IMR-90 (cell line): ENCODE measurements around the gene FAM171A1. TPM values are rescaled to one million over a fixed set of nuclear protein-coding genes. Genes with fewer than 3 reads are reported as not detected.

Experiments used
- ATAC-seq: fragments of 200-7000 bp; cut with Tn5 transposase; 2 replicates; pipeline ENCODE4 v1.9.1; 2020; ENCODE audit warnings: low read depth, mild to moderate bottlenecking, moderate library complexity
- BruUV-seq: library from RNA; stranded (reverse); fragments of 400-500 nt; replicated peaks from 2 replicates; lab custom pipeline; 2021; lab: Mats Ljungman, UMichigan
- CTCF ChIA-PET: fragments of 300-600 bp; formaldehyde crosslinking; extraction: SDS; loops from one replicate; lab custom pipeline; 2021; ENCODE audit warnings: antibody characterized with exemption; lab: Yijun Ruan, JAX
- POLR2A ChIA-PET: fragments of 300-600 bp; sonication (Branson Sonifier 250); formaldehyde crosslinking; loops from one replicate; lab custom pipeline; 2022; ENCODE audit warnings: antibody characterized with exemption; ENCODE audit not compliant: unreplicated experiment; lab: Charles Lee
- DNase-seq: peaks from one replicate; pipeline ENCODE4 v3.0.0; 2013
- H2AFZ ChIP-seq: replicated peaks from 2 replicates; pipeline ENCODE3; 2013; ENCODE audit warnings: low read length, mild to moderate bottlenecking; ENCODE audit not compliant: poor library complexity
- H2AK5ac ChIP-seq: 2 replicates; pipeline ENCODE4 v1.6.1; 2013; ENCODE audit warnings: low read depth, low read length, inconsistent platforms
- H2AK9ac ChIP-seq: replicated peaks from 2 replicates; pipeline ENCODE3; 2013; ENCODE audit warnings: mild to moderate bottlenecking, low read depth, low read length, moderate library complexity; ENCODE audit not compliant: poor library complexity
- H2BK120ac ChIP-seq: 2 replicates; pipeline ENCODE4 v1.6.1; 2013; ENCODE audit warnings: low read depth, low read length, inconsistent platforms
- H2BK15ac ChIP-seq: 3 replicates; pipeline ENCODE4 v1.6.1; 2013; ENCODE audit warnings: low read depth, low read length, inconsistent platforms
- H2BK20ac ChIP-seq: 2 replicates; pipeline ENCODE4 v1.6.1; 2013; ENCODE audit warnings: low read depth, mild to moderate bottlenecking, inconsistent platforms, low read length, moderate library complexity
- H2BK5ac ChIP-seq: 2 replicates; pipeline ENCODE4 v1.6.1; 2013; ENCODE audit warnings: mild to moderate bottlenecking, low read depth, low read length, inconsistent platforms; ENCODE audit not compliant: poor library complexity, severe bottlenecking
- H3K14ac ChIP-seq: replicated peaks from 2 replicates; pipeline ENCODE4 v1.6.1; 2013; ENCODE audit warnings: low read depth, low read length, inconsistent platforms
- H3K18ac ChIP-seq: 2 replicates; pipeline ENCODE4 v1.6.1; 2013; ENCODE audit warnings: low read depth, low read length, control low read depth
- H3K23ac ChIP-seq: 2 replicates; pipeline ENCODE4 v1.6.1; 2013; ENCODE audit warnings: low read depth, low read length, inconsistent platforms
- H3K27ac ChIP-seq: 2 replicates; pipeline ENCODE4 v1.5.1; 2013; ENCODE audit warnings: mild to moderate bottlenecking, control low read depth, low read length; ENCODE audit not compliant: insufficient read depth
- H3K27me3 ChIP-seq: 2 replicates; pipeline ENCODE4 v1.6.1; 2013; ENCODE audit warnings: low read length; ENCODE audit not compliant: control insufficient read depth, insufficient read depth
- H3K36me3 ChIP-seq: 2 replicates; pipeline ENCODE4 v1.6.1; 2013; ENCODE audit warnings: low read length, mixed read lengths; ENCODE audit not compliant: control insufficient read depth, insufficient read depth
- H3K4ac ChIP-seq: 2 replicates; pipeline ENCODE4 v1.6.1; 2013; ENCODE audit warnings: low read depth, low read length, inconsistent platforms
- H3K4me1 ChIP-seq: 2 replicates; pipeline ENCODE4 v1.6.1; 2013; ENCODE audit warnings: low read length, mixed read lengths; ENCODE audit not compliant: control insufficient read depth, insufficient read depth
- H3K4me2 ChIP-seq: 2 replicates; pipeline ENCODE4 v1.6.1; 2013; ENCODE audit warnings: low read depth, mild to moderate bottlenecking, control low read depth, low read length, moderate library complexity
- H3K4me3 ChIP-seq: 2 replicates; pipeline ENCODE4 v1.5.1; 2013; ENCODE audit warnings: low read depth, mild to moderate bottlenecking, control low read depth, low read length, moderate library complexity; ENCODE audit not compliant: insufficient read depth
- H3K56ac ChIP-seq: 2 replicates; pipeline ENCODE4 v1.6.1; 2013; ENCODE audit warnings: low read length, inconsistent platforms; ENCODE audit not compliant: insufficient read depth; ENCODE audit errors: extremely low read depth
- H3K79me1 ChIP-seq, 2 experiments: 2 replicates each; pipeline ENCODE4 v1.6.1; 2013; ENCODE audit warnings: low read length in 2 of 2, inconsistent platforms in 1 of 2, low read depth in 1 of 2
- H3K9ac ChIP-seq: 2 replicates; pipeline ENCODE4 v1.6.1; 2013; ENCODE audit warnings: low read depth, low read length, control low read depth
- H3K9me1 ChIP-seq: 2 replicates; pipeline ENCODE4 v1.6.1; 2013; ENCODE audit warnings: low read length, inconsistent platforms; ENCODE audit not compliant: insufficient read depth
- H3K9me3 ChIP-seq: 2 replicates; pipeline ENCODE4 v1.6.1; 2013; ENCODE audit warnings: low read length; ENCODE audit not compliant: control insufficient read depth, insufficient read depth
- H4K20me1 ChIP-seq: 2 replicates; pipeline ENCODE4 v1.6.1; 2013; ENCODE audit warnings: low read length, inconsistent platforms; ENCODE audit not compliant: insufficient read depth
- H4K5ac ChIP-seq: 2 replicates; pipeline ENCODE4 v1.6.1; 2013; ENCODE audit warnings: mild to moderate bottlenecking, low read depth, low read length, control low read depth
- H4K8ac ChIP-seq, 2 experiments: 2 replicates each; pipeline ENCODE4 v1.6.1; 2013; ENCODE audit warnings: low read depth in 2 of 2, low read length in 2 of 2, control low read depth in 1 of 2, inconsistent platforms in 1 of 2
- H4K91ac ChIP-seq: 2 replicates; pipeline ENCODE4 v1.6.1; 2013; ENCODE audit warnings: low read depth, low read length, inconsistent platforms; ENCODE audit not compliant: insufficient read depth
- BHLHE40 ChIP-seq: fragments of 150-350 bp; IDR thresholded peaks from 2 replicates; pipeline ENCODE4 v1.6.1; 2016; ENCODE audit warnings: mild to moderate bottlenecking, low read depth, low read length
- CEBPB ChIP-seq: IDR thresholded peaks from 2 replicates; pipeline ENCODE4 v1.6.1; 2012; ENCODE audit warnings: low read depth, low read length, improper control_type of control experiment
- CHD1 ChIP-seq: IDR thresholded peaks from 2 replicates; pipeline ENCODE4 v1.6.1; 2012; ENCODE audit warnings: low read depth, low read length, improper control_type of control experiment
- FOS ChIP-seq: fragments of 150-350 bp; IDR thresholded peaks from 2 replicates; pipeline ENCODE4 v1.6.1; 2016; ENCODE audit warnings: low read depth, low read length
- MAFK ChIP-seq: IDR thresholded peaks from 2 replicates; pipeline ENCODE4 v1.6.1; 2012; ENCODE audit warnings: low read depth, low read length, improper control_type of control experiment
- MAZ ChIP-seq: IDR thresholded peaks from 2 replicates; pipeline ENCODE4 v1.6.1; 2012; ENCODE audit warnings: low read depth, mild to moderate bottlenecking, low read length, improper control_type of control experiment, moderate library complexity, borderline replicate concordance
- MXI1 ChIP-seq: IDR thresholded peaks from 2 replicates; pipeline ENCODE4 v1.6.1; 2012; ENCODE audit warnings: low read depth, mild to moderate bottlenecking, low read length, moderate library complexity, borderline replicate concordance
- NFE2L2 ChIP-seq: fragments of 150-350 bp; IDR thresholded peaks from 2 replicates; pipeline ENCODE4 v1.6.1; 2016; ENCODE audit warnings: low read depth, mild to moderate bottlenecking, low read length
- POLR2A ChIP-seq: IDR thresholded peaks from 2 replicates; pipeline ENCODE4 v1.6.1; 2012; ENCODE audit warnings: mild to moderate bottlenecking, low read depth, low read length
- RAD21 ChIP-seq: IDR thresholded peaks from 2 replicates; pipeline ENCODE4 v1.6.1; 2012; ENCODE audit warnings: low read length, improper control_type of control experiment
- RCOR1 ChIP-seq: IDR thresholded peaks from 2 replicates; pipeline ENCODE4 v1.6.1; 2012; ENCODE audit warnings: mild to moderate bottlenecking, low read length, improper control_type of control experiment; ENCODE audit not compliant: insufficient replicate concordance
- RFX5 ChIP-seq: IDR thresholded peaks from 2 replicates; pipeline ENCODE4 v1.8.0; 2012; ENCODE audit warnings: low read depth, mild to moderate bottlenecking, low read length, moderate library complexity
- SMC3 ChIP-seq: fragments of 150-350 bp; IDR thresholded peaks from 2 replicates; pipeline ENCODE4 v1.6.1; 2016; ENCODE audit warnings: low read depth, mild to moderate bottlenecking, antibody characterized with exemption, low read length, moderate library complexity
- WGBS, 2 experiments: methylation state at CpG; one replicate each; pipeline versions ENCODE4 v1.1.5 to v1.1.7; 2013; ENCODE audit warnings: missing lambda C conversion rate in 2 of 2; ENCODE audit not compliant: insufficient read length in 1 of 2; ENCODE audit errors: extremely low coverage in 2 of 2; 5-methylcytosine and 5-hydroxymethylcytosine counted together
- dilution Hi-C: fragments of 300-500 bp; cut with HindIII; formaldehyde crosslinking; loops from one replicate; pipeline ENCODE4 v1.14.3; 2018; ENCODE audit warnings: low sequenced_read_pairs; ENCODE audit not compliant: unreplicated experiment
- in situ Hi-C: fragments of 300-500 bp; cut with MboI; formaldehyde crosslinking; loops from 3 replicates; pipeline ENCODE4 v1.14.3; 2019; ENCODE audit warnings: low sequenced_read_pairs, inconsistent platforms, mixed read lengths
- intact Hi-C: fragments of 100-400 bp; cut with micrococcal nuclease; formaldehyde crosslinking; loops from 2 replicates; pipeline ENCODE4 v1.10.0; 2022
- polyA plus RNA-seq, 3 experiments: library from polyadenylated mRNA; depleted of rRNA; stranded (reverse); fragments of >200 nt; gene quantifications; 2 replicates each; pipeline ENCODE4 v1.2.3, GENCODE V29; 2012; ENCODE audit warnings: low replicate concordance in 1 of 3
- total RNA-seq: library from RNA; depleted of rRNA; stranded (reverse); fragments of >200 nt; gene quantifications from 2 replicates; pipeline ENCODE4 v1.2.3, GENCODE V29; 2012
- TF ChIP-seq, protein P1 (sequence below): conservative IDR thresholded peaks from 2 replicates; pipeline ENCODE4 v1.5.1; 2012; ENCODE audit warnings: mild to moderate bottlenecking, low read depth, low read length, improper control_type of control experiment

Gene FAM171A1
- total and polyA plus RNA-seq, 2 of the 4 experiments (the other 2 are of a cell fraction), result 20.3 to 30.6 TPM

- Histone ChIP-seq H4K20me1 (peaks cover 6% of the 10 kb centered on the region; the same call in 1 of the 2 replicates), H3K79me1 (peaks cover 8 to 30% of the 10 kb centered on the region in 2 experiments; a peak in 2 of 4 replicates), H3K4me2 (no peak overlapping the region), H4K5ac (no peak overlapping the region), H3K9me3 (no peaks in the 10 kb centered on the region), H3K56ac (no peak overlapping the region), H2AK9ac (no peak overlapping the region), H3K27me3 (no peaks in the 10 kb centered on the region), H3K4ac (no peak overlapping the region), H3K9me1 (0 out of 2 replicates have a peak, but pooled peaks cover 3% of the 10 kb centered on the region), H4K8ac (no peak overlapping the region), H3K9ac (no peak overlapping the region), H3K4me1 (peaks cover 1% of the 10 kb centered on the region; the same call in 1 of the 2 replicates), H4K91ac (no peak overlapping the region), H3K23ac (no peak overlapping the region), H3K14ac (no peak overlapping the region), H2AK5ac (no peak overlapping the region), H3K27ac (no peak overlapping the region), H2AFZ (no peak overlapping the region), H2BK15ac (no peak overlapping the region), H2BK5ac (no peak overlapping the region), H3K4me3 (no peak overlapping the region), H2BK20ac (no peak overlapping the region), H3K36me3 (no peaks in the 10 kb centered on the region), H3K18ac (no peak overlapping the region), H2BK120ac (no peak overlapping the region)
- POLR2A ChIA-PET, result no interaction called here
- BruUV-seq, result no TSS peak
- no peak for DNase-seq
- dilution Hi-C loops, result no loop called here
- in situ Hi-C loops, result no loop called here
- WGBS, 2 experiments, result 100% methylated on average over 2 of the region's 8 CpGs; no CpG with 5 or more reads in 1 of the 2 experiments
- TF ChIP-seq CHD1 (no peak), CEBPB (no peak), MAFK (no peak), RFX5 (no peak), RAD21 (no peak), RCOR1 (no peak), MAZ (no peak), SMC3 (no peak), POLR2A (no peak), FOS (no peak), MXI1 (no peak), NFE2L2 (no peak), BHLHE40 (no peak)
- TF ChIP-seq, protein P1, sequence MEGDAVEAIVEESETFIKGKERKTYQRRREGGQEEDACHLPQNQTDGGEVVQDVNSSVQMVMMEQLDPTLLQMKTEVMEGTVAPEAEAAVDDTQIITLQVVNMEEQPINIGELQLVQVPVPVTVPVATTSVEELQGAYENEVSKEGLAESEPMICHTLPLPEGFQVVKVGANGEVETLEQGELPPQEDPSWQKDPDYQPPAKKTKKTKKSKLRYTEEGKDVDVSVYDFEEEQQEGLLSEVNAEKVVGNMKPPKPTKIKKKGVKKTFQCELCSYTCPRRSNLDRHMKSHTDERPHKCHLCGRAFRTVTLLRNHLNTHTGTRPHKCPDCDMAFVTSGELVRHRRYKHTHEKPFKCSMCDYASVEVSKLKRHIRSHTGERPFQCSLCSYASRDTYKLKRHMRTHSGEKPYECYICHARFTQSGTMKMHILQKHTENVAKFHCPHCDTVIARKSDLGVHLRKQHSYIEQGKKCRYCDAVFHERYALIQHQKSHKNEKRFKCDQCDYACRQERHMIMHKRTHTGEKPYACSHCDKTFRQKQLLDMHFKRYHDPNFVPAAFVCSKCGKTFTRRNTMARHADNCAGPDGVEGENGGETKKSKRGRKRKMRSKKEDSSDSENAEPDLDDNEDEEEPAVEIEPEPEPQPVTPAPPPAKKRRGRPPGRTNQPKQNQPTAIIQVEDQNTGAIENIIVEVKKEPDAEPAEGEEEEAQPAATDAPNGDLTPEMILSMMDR, result no peak
- intact Hi-C loops, result loop anchor here (1.0 kb wide), 1 partner anchor 47 kb away; no protein-coding TSS in a partner anchor
- CTCF ChIA-PET, result no interaction called here
- no peak for ATAC-seq
These were observed 17.5 kb downstream of the FAM171A1 start for GRCh38 chr10:15353471-15354017.
